Ishikawa (cell line): ENCODE measurements around the gene RAB3C.

Experiments
- CEBPB ChIP-seq: IDR thresholded peaks from 2 replicates; pipeline ENCODE4 v1.6.1; 2012
- REST ChIP-seq: IDR thresholded peaks from 2 replicates; pipeline ENCODE4 v1.6.1; 2012; ENCODE audit warnings: low read depth, mild to moderate bottlenecking
- USF1 ChIP-seq: IDR thresholded peaks from 2 replicates; pipeline ENCODE4 v1.6.1; 2012

- no peak for TF ChIP-seq REST
- TF ChIP-seq CEBPB: no peak
- TF ChIP-seq USF1: no peak
Observed at GRCh38 chr5:58595952-58596351, 13.1 kb downstream of the RAB3C start.
